Ureter (tissue), 1 donor: ENCODE data around the gene TMEM235. TPM values are rescaled to one million over a fixed set of nuclear protein-coding genes. Genes with fewer than 3 reads are reported as not detected.
"Not testable (repeated sequence)": the region's sequence is repeated elsewhere in the genome, so short reads cannot be mapped to it uniquely, and the experiment has no call there.

ENCODE experiments used
- DNase-seq: peaks from one replicate; pipeline ENCODE4 v3.0.0-alpha.2; 2020; ENCODE audit warnings: low spot score
- total RNA-seq: library from RNA; stranded (reverse); gene quantifications from one replicate; pipeline ENCODE4 v1.2.4, GENCODE V29; 2023
- donor health status: DM: yes; HTN: yes; CAD: no.

Gene TMEM235
- total RNA-seq, 1 donor from 2014 or later = not detected

DNA sequence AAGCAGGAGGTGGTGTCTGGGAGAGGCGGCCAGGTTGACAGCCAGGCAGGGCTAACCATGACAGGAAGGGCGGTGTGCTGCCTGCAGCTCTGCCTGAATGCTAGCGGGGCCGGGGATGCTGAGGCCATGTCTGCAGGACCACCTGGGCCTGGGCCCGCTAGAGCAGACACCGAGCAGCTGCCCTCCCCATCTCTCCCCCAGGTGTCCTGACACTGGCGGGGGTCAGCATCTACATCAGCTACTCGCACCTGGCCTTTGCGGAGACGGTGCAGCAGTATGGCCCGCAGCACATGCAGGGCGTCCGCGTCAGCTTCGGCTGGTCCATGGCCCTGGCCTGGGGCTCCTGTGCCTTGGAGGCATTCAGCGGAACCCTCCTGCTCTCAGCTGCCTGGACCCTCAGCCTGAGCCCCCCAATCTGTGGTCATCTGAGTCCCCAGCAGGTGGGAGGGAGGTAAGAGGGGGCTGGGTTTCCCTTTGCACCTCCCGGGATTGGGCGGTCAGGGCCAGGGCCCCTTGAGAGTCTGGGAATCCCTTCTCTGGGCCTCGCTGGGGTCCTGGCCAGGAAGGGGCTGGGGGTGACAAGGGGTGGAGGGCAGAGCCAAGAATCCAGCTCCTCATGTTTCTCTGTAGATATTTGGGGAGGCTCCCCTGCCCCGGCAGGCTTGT is 7.5 kb downstream of the TMEM235 start:
- DNase-seq = no peak

DNA sequence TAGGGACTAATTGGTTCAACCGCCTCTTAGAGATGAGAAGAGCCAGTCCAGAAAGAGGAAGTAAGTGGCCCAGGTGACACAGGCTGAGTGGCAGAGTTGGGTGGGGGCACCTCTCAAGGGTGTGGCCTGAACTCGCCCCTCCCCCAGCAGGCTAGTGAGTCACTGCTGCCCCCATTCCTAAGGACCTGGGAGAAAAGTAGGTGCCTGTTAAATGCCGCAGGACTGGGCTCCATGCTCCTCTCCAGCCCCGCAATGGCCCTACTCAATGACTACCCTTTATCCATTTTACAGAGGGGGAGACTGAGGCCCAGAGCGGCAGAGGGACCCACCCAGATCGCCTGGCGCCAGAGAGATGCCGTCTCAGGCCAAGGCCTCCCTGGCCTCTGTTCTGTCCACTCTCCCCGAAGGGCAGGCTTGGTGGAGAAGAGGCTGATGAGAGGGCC is 8.1 kb downstream of the TMEM235 start:
- DNase-seq = no peak

DNA sequence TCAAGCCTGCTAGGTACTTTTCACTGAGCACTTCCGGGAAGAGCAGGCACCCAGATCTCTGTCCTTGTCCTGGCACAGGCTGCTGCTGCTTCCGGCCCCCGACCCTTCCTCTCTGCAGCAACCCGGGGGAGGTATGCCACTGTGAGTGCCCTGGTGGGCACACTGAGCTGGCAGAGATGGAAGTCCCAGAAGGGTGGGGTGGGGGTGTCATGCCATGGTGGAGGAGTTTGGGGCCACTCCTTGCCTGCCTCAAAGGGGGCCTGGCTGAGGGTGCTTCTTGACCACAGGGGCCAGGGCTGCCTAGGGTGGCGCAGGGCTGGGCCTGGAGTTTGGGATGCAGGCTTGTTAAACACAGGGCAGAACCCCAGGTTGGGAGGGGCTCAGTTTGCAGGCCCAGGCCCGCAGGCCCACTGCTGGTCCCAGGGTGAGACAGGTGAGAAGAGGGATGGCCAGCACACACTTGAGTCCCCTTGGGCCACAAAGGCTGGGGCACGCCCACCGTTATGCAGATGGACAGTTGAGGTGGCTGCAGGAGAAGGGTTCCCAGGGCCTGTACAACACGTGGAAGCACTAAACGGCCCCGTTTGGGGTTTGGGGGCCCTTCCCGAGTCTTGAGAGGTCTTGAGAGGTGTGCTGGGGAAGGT is 8.7 kb downstream of the TMEM235 start:
- no peak for DNase-seq

DNA sequence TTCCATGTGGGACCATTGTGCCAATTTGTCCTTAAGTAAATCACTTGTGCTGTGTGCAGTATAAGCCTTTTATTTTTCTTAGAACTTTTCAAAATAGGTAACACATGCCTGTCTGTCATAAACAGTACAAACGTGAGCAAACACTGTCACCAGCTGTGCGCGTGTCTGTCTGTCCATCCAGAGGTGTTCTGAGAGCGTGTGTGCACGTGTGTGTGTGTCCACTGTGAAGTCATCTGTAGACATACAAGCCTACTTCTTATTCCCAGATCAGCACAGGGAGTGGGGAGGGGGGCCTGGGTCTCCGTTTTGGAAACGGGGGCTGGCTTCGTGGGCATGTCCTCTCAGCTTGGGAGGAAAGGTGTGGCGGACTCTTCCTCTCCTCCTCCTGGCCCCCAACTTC is 9.4 kb downstream of the TMEM235 start:
- DNase-seq = no peak

- DNase-seq = no peak
These were observed 10.0 kb downstream of the TMEM235 start for GRCh38 chr17:78241277-78242023.

- no peak for DNase-seq
These were observed 10.8 kb downstream of the TMEM235 start for GRCh38 chr17:78242024-78242742.

DNA sequence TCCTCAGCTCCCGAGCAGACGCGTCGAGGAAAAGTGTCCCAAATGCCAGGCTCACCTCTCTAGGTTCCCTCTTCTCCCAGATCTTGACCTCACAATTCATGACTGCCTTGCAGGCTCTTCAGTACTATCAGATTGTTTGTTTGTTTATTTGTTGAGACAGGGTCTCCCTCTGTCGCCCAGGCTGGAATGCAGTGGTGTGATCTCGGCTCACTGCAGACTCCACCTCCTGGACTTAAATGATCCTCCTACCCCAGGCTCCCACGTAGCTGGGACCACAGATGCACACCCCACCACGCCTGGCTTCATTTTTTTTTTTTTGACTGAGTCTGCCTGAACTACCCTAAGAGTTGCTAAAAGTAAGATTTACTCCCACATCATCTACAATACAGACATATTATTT is 15.9 kb downstream of the TMEM235 start:
- no peak for DNase-seq

DNA sequence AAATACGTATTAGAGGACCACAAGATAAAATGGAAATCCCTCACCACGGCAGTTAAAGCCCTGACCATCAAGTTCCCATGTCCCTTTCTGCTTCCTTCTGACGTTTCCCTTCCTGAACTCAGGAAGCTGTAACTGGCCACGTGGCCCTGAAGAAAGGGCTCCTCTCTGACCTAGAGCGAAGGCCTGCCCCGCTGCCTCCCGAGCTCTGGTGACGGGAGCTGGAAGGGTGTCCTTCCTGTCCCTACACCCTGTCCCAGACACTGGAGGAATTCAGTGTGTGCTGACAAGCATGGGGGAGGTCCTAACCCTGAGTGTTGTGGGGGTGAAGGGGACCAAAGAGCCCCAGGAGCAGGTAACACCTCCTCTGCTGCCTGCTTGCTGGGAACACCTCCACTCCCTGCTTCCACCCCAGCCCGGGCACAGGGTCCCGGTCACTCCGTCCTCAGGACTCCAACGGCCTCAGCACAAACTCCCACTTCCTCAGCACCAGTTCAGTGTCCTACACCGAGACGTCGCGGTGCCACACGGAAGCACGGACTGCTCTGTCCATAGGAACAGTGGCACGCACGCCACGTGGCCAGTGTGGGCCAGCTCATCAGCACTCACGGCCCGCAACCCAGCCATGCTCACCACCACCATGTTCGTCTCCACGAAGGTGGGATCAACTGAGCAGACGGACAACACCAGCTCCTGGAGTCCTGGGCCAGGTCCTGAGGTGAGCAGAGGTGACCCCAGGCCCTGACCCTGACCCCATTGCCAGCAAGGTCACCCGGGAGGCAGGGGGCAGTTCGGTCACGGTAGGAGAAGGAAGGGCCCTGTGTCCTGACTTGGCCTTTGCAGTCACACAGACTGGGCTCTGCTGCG is 16.9 kb downstream of the TMEM235 start:
- no peak for DNase-seq

GRCh38 chr17:78249074-78249817 is 17.8 kb downstream of the TMEM235 start:
- DNase-seq = no peak

DNA sequence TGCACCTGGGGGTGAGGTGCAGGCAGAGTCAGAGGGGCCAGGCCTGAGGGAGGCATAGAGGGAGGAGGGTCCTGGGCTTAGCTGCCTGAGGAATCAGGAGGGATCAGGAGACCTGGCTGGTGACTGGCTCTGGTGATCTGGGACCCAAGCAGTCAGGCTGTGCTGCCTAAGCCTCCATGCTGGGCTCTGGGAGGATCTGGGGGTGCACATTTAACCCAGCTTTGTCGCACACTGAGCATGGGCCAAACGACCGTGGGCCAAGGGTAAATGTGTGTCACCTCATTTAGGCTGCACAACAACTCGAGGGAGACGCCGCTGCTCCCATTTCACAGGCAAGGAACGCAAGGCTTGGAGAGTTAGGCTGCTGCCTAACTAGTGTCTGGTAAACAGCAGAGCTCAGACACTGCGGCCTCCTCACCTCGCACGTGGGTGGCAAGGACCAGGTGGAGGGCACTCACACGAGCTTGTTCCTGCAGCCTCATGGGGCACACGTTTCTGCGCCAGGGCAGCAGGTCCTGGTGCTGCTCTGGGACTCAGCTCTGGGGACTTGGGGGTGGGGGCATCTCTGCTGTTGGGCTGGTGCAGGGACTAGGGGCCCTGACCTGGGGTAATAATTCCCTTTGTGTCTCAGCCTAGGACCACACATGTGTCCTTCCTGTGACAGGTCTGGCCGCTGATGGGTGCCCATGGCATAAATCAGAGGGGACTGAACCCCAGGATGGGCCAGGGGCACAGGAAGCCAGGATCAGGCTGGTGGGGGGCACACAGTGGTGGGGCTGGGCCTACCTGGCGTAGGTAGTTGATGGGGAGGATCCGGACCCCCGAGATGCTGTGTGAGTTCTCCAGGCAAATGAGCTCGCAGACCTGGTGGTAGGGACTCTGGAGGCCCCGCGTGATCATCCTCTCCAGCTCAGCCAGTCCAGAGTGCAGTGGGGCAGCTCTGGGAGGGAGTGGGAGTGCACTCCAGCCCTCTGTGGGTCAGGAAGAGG is 18.7 kb downstream of the TMEM235 start:
- no peak for DNase-seq

GRCh38 chr17:78250891-78251772 is 19.7 kb downstream of the TMEM235 start:
- peak; percentile 86 for DNase-seq

DNA sequence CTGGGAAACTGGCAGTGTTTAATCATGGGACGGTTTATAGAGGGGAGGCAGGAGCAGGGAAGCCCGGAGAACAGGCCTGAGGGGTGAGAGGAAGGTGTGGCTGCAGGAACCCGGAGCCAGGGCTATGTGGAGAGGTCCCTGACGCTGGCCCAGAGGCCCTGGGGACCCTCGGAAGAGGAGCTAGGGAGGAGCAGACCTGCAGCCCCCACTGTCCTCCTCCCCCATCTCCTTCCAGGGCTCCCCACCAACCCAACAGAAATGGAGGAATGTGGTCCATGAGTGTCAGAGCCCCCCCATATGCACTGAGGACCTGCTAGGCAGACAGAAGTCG is 20.3 kb downstream of the TMEM235 start:
- no peak for DNase-seq

DNA sequence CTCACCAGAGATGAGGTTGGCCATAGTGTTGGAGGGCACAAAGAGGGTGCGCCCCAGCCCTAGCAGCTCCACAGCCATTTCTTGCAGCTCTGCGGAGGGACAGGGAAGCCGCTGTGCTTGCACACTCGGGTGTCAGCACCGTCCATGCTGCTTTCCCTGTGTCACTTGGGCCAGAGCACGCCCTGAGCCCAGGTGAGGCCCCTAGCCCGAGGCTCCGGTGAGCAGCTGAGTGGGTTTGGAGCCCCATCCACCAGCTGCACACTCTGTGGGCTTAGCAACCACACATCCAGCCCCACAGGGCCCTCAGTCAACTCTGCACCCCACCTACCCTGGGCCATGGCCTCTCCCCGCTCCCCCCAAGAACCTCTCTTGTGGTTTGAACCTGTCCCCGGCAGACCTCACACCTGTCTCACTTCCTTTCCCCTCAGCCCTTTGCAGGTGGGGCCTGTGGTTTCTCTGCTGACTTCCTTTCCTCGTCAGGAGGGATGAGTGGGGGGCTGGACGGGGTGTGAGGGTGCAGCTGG is 20.7 kb downstream of the TMEM235 start:
- DNase-seq = no peak

- no peak for DNase-seq
These were observed 21.5 kb downstream of the TMEM235 start for GRCh38 chr17:78252701-78253635.

- not testable (repeated sequence) for DNase-seq
These were observed 22.2 kb downstream of the TMEM235 start for GRCh38 chr17:78253636-78253945.

- peak; percentile 86 for DNase-seq
These were observed 22.7 kb downstream of the TMEM235 start for GRCh38 chr17:78253946-78254672.
